ENCODE measurements around the gene SPINK4.

SPINK4 gene

DNA sequence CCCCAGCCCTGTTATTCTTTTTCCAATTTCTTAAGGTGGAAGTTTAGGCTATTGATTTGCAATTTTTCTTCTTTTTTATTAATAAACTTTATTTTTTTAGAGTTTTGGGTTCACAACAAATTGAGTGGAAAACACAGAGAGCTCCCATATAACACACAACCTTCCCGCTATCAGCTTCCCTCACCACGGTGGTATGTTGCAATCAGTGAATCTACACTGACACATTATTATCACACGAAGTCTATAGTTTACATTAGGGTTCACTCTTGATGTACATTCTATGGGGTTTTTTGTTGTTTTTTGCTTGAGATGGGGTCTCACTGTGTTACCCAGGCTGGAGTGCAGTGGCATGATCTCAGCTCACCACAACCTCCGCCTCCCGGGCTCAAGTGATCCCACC lies 45.5 kb downstream of the SPINK4 start:
- no peak for DNase-seq (ENCODE audit: extremely low spot score)
- ChIA-PET POLR2A (no interaction called here), CTCF (interaction anchor here (1.6 to 7.8 kb wide), 4 partner anchors 11 to 181 kb away, joined by 6 to 53 read pairs (median 22); no protein-coding TSS in a partner anchor)
- TF ChIP-seq, protein P1, sequence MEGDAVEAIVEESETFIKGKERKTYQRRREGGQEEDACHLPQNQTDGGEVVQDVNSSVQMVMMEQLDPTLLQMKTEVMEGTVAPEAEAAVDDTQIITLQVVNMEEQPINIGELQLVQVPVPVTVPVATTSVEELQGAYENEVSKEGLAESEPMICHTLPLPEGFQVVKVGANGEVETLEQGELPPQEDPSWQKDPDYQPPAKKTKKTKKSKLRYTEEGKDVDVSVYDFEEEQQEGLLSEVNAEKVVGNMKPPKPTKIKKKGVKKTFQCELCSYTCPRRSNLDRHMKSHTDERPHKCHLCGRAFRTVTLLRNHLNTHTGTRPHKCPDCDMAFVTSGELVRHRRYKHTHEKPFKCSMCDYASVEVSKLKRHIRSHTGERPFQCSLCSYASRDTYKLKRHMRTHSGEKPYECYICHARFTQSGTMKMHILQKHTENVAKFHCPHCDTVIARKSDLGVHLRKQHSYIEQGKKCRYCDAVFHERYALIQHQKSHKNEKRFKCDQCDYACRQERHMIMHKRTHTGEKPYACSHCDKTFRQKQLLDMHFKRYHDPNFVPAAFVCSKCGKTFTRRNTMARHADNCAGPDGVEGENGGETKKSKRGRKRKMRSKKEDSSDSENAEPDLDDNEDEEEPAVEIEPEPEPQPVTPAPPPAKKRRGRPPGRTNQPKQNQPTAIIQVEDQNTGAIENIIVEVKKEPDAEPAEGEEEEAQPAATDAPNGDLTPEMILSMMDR (IDR thresholded peaks at IDR 0.05; ENCODE audit: control extremely low read depth, extremely low read depth, low read depth, missing control alignments): no peak

DNA sequence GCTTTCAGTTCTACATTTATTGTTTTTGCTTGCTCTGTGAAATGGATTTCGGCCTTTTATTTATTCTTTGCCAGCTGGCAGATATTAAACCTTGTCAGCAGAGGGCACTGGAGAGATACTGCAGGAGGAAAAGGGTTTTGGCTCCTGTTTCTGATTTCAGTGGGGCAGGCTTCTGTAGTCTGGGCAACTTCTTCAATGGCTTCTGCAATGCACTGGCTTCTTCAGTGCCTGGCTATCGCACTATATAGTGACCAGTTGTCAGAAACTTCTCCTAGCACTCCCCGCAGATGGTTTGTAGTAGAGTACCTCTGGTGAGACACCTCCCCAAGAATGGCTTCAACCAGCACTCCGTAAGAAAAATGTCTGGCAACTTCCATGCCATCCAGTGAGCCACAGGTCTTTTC lies 47.1 kb downstream of the SPINK4 start:
- ChIA-PET CTCF (interaction anchor here (0.7 to 7.8 kb wide), 23 partner anchors 9 to 191 kb away, joined by 3 to 53 read pairs (median 6); partner anchors contain the start of gene NOL6), POLR2A (no interaction called here)
- TF ChIP-seq, protein P1 (IDR thresholded peaks at IDR 0.05; ENCODE audit: control extremely low read depth, extremely low read depth, low read depth, missing control alignments): peak; percentile 70
- DNase-seq (ENCODE audit: extremely low spot score): peak; percentile 61

DNA sequence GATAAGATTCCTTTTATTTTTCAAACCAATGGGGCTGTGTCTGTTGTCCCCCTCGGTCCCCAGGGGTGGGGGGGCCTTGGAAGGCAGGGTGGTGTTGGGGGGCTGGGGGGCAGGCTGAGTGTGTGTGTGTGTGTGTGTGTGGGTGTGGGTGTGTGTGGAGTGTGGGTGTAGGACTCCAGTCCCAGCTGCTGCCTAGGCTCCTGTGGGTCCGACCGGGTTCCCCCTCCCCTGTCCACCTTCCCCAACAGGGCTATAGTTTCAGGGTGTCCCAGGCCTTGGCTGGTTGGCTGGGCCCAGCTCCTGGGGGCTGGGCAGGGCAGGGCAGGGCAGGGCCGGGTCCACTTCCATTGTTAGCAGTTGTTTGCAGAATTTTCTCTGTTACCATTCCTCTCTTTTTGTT lies 48.3 kb downstream of the SPINK4 start:
- no peak for DNase-seq (ENCODE audit: extremely low spot score)
- ChIA-PET POLR2A (interaction anchor here (1.0 kb wide), 1 partner anchor 16 kb away, joined by 3 read pairs; no protein-coding TSS in a partner anchor), CTCF (interaction anchor here (1.8 to 7.8 kb wide), 9 partner anchors 9 to 185 kb away, joined by 6 to 53 read pairs (median 11); partner anchors contain the start of gene NOL6)
- TF ChIP-seq, protein P1 (IDR thresholded peaks at IDR 0.05; ENCODE audit: control extremely low read depth, extremely low read depth, low read depth, missing control alignments): no peak

DNA sequence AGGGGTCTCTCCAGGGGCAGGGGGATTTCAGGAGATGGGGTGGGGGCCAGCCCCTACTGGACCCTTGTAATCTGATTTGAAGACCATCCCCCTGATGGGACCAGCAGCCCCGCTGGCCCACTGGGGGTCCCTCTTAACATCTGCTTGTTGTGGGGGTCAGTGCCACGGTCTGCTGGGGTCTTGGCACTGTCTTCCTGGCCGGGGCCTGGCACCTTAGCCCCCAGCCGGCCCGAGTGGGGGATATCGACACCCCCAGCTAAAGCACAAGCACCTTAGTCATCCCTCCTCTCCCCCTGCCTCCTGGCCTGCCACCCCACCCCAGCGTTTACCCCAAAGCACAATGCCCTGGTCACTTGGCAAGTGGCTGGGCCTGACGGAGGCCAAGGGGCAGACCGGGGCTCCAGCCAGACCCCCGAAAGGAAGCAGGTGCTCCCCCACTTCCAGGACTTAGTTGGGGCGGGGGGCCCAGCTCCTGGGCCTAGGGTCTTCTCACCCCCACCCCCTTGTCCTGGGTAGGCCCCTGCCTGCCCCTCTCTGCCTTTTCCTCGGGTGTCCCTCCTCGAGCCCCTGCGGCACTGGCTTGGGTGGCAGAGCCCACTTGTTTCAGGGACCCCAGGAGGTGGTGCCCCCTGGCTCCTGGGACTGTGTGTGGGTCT lies 49.0 kb downstream of the SPINK4 start:
- TF ChIP-seq, protein P1 (IDR thresholded peaks at IDR 0.05; ENCODE audit: control extremely low read depth, extremely low read depth, low read depth, missing control alignments): no peak
- ChIA-PET POLR2A (no interaction called here), CTCF (interaction anchor here (7.8 kb wide), 1 partner anchor 14 kb away, joined by 53 read pairs; no protein-coding TSS in a partner anchor)
- no peak for DNase-seq (ENCODE audit: extremely low spot score)

DNA sequence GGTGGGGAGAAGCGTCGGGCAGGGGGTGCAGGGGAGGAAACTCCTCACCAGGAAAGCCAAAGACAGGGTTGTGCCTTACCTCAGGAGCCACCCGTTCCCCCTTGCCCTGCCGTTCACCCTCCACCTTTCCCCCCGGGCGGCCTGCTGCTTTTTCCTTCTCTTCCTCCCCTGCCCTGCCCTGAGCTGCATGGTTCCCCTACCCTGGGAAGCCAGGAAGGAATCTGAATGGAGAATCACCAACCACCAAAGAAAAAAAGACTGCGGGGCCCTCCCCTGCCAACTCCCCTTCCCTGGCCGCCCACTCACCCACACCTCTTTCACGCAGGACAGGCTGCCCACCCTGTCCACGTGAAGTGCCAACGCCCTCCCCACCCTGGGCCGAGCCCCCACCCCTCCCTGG lies 49.5 kb downstream of the SPINK4 start:
- POLR2A ChIA-PET: interaction anchor here (0.8 to 1.4 kb wide), 5 partner anchors 11 to 223 kb away, joined by 3 to 14 read pairs (median 3); partner anchors contain the start of gene NOL6
- CTCF ChIA-PET: interaction anchor here (0.6 to 1.3 kb wide), 3 partner anchors 8 to 85 kb away, joined by 3 to 6 read pairs (median 5); no protein-coding TSS in a partner anchor
- DNase-seq (ENCODE audit: extremely low spot score): no peak
- TF ChIP-seq, protein P1 (IDR thresholded peaks at IDR 0.05; ENCODE audit: control extremely low read depth, extremely low read depth, low read depth, missing control alignments): no peak

DNA sequence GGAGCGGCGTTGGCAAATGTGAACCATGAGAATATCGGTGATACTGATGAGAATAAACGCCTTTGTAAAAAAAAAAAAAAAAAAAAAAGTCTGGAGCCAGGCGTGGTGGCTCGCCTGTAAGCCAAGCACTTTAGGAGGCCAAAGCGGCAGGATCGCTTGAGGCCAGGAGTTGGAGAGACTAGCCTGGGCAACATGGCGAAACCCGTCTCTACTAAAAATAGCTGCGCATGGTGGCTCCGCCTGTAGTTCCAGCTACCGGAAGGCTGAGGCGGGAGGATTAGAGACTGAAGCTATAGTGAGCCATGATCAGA lies 49.9 kb downstream of the SPINK4 start:
- ChIA-PET CTCF (interaction anchor here (0.6 to 1.9 kb wide), 5 partner anchors 8 to 85 kb away, joined by 3 to 6 read pairs (median 4); no protein-coding TSS in a partner anchor), POLR2A (interaction anchor here (0.7 to 1.4 kb wide), 11 partner anchors 11 to 1330 kb away, joined by 3 to 14 read pairs (median 4); partner anchors contain the start of gene NOL6)
- DNase-seq (ENCODE audit: extremely low spot score): no peak
- TF ChIP-seq, protein P1 (IDR thresholded peaks at IDR 0.05; ENCODE audit: control extremely low read depth, extremely low read depth, low read depth, missing control alignments): no peak

All from GM10248 (cell line).